Sciatic nerve (tissue), 2 donors: ENCODE results near the gene LAMA3. TPM values are rescaled to one million over a fixed set of nuclear protein-coding genes. Genes with fewer than 3 reads are reported as not detected.
A peak's percentile ranks its signal among the peaks of the same experiment; 100 is the strongest.

Source experiments
- ATAC-seq: fragments of 200-7000 bp; cut with Tn5 transposase; one replicate; pipeline ENCODE4 v1.9.1; 2020; ENCODE audit warnings: mild to moderate bottlenecking, moderate library complexity
- DNase-seq: peaks from one replicate; pipeline ENCODE4 v3.0.0-alpha.2; 2020; ENCODE audit warnings: low spot score
- intact Hi-C: fragments of 100-400 bp; cut with DNase I; formaldehyde crosslinking; loops from one replicate; pipeline ENCODE4 v1.14.2; 2022
- total RNA-seq: library from RNA; stranded (reverse); fragmentation: NEBNext Ultra II Directional; extraction: Animal tissue kit (Norgen Biotek cat#: 25700); gene quantifications from one replicate; pipeline ENCODE4 v1.2.1, GENCODE V29; 2021
- donor health status: DM: no; HTN: no; CAD: no.
- donor health status: DM: no; HTN: no; CAD: no.

LAMA3 gene
- total RNA-seq, 1 donor from 2014 or later = 47.3 TPM

GRCh38 chr18:23902396-23902795, 213.1 kb downstream of the LAMA3 start:
- intact Hi-C loops = no loop called here
- ATAC-seq = no peak
- no peak for DNase-seq

GRCh38 chr18:23903971-23904370, 214.7 kb downstream of the LAMA3 start:
- DNase-seq (no peak), ATAC-seq (peak; percentile 53)
- intact Hi-C loops = no loop called here

DNA sequence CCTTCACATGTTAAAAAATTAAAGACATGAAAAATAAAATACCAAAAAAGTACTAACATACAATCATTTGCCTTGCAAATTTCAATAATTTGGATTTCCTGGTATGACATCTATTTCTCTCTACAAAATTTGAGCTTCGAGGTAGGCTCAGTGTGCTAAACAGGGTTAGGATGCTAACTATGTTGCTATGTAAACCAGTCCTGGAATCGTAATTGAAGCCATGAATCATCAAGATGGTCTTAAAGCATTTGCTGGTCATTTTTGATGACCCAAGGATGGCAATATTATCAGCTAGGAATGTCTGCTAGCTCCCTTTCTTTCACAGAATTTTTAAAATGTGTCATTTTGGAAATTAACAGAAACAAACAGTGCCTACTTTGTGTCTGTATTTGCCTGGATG, 217.4 kb downstream of the LAMA3 start:
- ATAC-seq (no peak), DNase-seq (no peak)
- intact Hi-C loops = no loop called here

DNA sequence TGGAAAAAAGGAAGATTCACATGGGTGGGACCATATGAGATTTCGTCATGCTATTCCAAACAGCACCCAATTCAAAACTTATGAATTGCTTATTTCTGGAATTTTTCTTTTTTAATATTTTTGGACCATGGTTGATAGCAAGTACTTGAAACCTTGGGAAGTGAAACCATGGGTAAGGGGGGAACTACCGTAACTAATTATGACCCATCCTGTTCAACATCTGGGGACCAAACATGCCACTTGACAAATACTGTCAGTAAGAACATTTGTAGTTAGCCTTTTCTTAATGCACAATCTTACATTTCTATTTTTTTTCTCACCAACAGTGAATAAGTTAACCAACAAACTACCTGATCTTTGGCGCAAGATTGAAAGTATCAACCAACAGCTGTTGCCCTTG, 219.6 kb downstream of the LAMA3 start:
- DNase-seq (no peak), ATAC-seq (no peak)
- intact Hi-C loops = no loop called here

DNA sequence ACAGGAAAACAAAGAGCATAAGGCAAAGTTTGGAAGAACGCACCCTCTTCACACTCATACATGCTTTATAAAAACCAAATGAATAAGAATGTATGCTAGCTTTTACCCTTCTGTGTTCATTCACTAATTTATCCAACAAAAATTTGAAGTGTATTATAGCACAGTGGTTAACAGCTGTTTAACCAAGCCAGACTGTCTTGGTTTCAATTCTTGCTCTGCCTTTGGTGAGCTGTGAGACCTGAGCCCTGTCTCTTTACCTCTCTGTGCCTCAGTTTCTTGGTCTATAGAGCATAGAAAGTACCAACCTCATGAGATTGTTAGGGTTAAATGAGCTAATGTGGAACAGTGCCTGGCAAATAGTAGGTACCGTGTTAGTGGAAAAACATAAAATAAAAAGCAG, 220.8 kb downstream of the LAMA3 start:
- ATAC-seq (no peak), DNase-seq (no peak)
- intact Hi-C loops = no loop called here

DNA sequence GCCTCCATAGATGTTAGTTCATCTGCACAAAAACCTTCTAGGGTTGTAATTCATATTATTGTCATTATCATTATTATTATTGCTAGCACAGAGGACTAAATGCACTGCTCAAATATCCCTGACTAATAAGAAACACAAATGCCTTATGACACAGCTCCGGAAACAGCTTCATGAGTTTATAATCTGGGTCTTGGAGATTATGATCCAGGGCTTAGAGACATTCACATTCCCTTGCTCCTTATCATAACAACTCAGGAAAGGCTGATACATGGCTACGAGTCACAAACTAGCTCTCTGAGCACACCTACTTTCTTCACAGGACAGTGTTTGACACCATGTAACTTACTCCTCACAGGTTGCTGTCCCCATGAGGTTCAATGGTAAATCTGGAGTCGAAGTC, 223.1 kb downstream of the LAMA3 start:
- ATAC-seq = no peak
- intact Hi-C loops = no loop called here
- DNase-seq = no peak

GRCh38 chr18:23916338-23916737, 227.1 kb downstream of the LAMA3 start:
- intact Hi-C loops = no loop called here
- DNase-seq = no peak
- ATAC-seq = no peak

DNA sequence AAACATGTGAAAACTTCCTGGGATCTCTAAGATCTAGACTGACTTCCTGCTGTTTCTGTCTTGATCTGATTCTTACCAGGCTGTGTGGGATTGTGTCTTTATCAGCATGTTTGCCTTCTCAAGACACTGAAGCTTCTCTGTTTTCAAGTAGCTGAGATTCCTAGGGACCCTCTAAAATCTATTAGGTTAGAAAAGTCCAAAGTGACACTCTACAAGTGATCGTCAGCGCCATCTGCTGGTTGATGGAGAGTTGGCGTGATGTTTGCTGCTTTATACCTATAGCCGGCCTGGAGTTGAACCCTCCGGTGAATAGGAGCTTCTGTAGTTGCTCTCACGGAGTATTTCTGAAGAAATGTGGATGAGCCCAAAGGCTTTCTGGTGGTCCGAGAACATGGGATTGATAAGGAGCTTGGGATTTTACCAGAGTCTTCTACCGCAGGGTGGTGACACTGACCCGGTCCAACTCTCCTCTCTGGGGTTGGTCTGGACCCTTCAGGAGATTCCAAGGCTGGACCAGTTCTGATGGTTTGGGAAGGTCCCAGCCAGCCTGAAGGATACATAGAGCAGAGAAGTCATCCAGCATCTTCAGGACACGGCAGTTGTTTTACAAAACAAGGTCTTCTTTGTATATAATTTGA, 229.3 kb downstream of the LAMA3 start:
- DNase-seq = peak; percentile 87
- peak; percentile 69 for ATAC-seq
- intact Hi-C loops = no loop called here

- intact Hi-C loops = no loop called here
- ATAC-seq (no peak), DNase-seq (no peak)
These were observed 230.8 kb downstream of the LAMA3 start for GRCh38 chr18:23920054-23920453.

DNA sequence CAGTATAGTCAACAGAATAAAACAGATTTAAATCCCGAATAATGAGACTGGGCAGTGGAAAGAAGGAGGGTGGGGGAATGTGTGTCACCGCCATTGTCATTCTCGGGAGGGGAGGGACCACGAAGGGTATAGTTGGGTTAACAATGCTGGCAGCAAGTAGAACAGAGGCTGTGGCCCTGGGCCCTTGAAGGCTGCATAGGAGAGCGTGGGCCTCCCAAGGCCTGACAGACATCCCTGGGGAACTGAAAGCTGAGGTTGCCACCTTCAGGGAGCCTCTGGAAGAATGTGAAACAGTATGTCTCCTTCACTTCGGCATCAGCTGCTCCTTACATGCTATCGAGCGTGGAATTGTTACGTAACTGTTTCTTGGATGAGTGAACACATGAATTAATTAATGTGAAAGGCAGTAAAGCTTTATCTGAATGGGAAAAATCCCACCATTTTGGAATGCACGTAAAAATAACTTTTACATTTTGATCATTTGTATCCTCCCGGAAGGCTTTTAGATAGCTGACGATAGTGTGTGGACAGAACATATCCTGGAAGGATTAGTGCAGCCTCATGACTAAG, 232.5 kb downstream of the LAMA3 start:
- intact Hi-C loops = no loop called here
- DNase-seq = no peak
- no peak for ATAC-seq

DNA sequence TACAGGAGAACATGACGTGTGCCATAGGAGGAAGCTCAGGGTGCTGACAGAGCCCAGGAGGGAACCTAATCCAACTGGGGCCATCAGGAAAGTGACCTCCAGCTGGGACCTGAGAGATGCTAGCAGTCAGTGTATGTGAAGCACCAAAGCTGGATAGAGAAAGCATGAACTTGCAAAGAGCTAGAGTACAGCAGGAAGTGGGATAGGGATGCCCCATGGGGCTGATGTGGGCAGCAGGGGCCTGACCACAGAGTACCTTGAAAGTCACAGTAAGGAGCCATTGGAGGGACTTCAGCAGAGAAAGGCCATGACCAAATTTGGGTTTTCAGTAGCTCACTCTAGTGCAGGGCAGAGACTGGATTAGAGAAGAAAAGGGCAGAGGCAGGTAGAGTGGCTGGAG, 233.7 kb downstream of the LAMA3 start:
- DNase-seq = no peak
- ATAC-seq = no peak
- intact Hi-C loops = no loop called here

- no peak for ATAC-seq
- intact Hi-C loops = no loop called here
- no peak for DNase-seq
These were observed 235.6 kb downstream of the LAMA3 start for GRCh38 chr18:23924813-23925212.

GRCh38 chr18:23926571-23926970, 237.3 kb downstream of the LAMA3 start:
- no peak for ATAC-seq
- intact Hi-C loops = no loop called here
- DNase-seq = no peak

GRCh38 chr18:23927821-23928746, 238.8 kb downstream of the LAMA3 start:
- no peak for ATAC-seq
- DNase-seq = no peak
- intact Hi-C loops = no loop called here

DNA sequence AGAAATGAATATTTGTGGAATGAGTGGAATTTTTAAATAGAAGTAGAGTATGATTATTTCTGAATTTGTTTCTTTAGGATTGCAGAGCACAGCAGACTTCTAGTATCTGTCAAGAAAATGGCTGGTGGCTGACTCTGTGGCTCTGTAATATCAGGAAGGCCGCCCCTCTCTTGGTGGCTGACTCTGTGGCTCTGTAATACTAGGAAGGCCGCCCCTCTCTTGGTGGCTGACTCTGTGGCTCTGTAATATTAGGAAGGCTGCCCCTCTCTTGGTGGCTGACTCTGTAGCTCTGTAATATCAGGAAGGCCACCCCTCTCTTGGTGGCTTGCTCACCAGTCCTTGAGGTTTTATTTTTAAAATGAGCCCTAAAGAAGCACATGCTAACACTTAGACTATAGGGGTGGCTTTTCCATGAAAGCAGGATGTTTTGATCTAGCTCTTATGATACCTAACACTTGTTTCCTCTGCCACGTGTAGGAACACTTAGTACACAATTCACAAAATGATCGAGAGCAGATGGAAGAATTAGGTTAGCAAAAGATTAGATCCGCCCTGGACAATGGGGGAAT, 240.2 kb downstream of the LAMA3 start:
- no peak for ATAC-seq
- intact Hi-C loops = no loop called here
- no peak for DNase-seq

- DNase-seq = no peak
- intact Hi-C loops = no loop called here
- no peak for ATAC-seq
These were observed 240.7 kb downstream of the LAMA3 start for GRCh38 chr18:23930002-23930401.

DNA sequence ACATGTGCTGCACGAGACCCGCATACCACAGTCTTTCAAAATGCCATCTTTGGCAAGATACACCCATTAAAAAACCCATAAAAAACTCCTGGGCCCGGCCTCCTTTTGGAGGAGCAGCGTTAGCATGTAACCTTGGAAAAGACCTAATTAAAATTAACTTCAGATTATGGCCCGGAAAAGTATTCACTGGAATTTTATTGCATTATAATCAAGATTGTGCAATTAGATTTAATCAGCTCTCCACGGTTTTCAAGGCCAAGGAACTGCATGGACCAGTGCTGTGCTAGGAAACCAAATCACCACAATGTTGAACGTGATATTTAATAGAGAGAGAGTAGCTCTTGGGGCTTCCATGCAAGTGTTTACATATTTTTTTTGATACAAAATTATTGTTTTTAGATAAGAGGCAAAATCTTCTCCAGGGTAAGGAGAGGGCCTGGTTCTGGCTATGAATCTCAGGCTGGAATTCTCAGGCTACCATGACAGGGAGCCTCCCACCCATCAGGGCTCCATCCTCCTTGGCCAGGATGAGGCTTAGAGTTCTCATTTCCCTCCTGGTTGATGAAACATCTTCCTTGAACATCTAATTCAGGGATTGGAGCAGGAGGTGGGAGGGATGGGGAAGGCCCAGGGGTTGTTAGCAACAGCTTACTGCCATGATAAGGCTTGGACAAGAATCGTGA, 243.3 kb downstream of the LAMA3 start:
- intact Hi-C loops = no loop called here
- DNase-seq (no peak), ATAC-seq (no peak)

DNA sequence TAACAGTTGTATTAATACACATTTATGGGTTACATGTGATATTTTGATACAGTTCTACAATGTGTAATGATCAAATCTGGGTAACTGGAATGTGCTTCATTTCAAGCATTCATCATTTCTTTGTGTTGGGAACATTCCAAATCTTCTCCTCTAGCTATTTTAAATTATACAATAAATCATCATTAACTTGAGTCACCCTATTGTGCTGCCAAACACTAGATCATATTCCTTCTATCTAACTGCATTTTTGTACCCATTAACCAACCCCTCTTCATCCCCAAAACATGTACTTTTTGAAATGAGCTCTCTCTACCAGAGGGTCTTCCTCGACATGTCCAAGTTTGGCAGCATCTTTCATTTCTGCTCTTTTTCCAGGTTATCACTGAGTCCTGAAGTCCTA, 244.2 kb downstream of the LAMA3 start:
- intact Hi-C loops = no loop called here
- no peak for DNase-seq
- ATAC-seq = no peak

GRCh38 chr18:23934252-23934651, 245.0 kb downstream of the LAMA3 start:
- intact Hi-C loops = no loop called here
- no peak for ATAC-seq
- no peak for DNase-seq
